A549 (cell line): ENCODE data around the gene SYT10.

Experiments
- CTCF ChIP-seq: fragments of >200 bp; sonication (Bioruptor Twin); formaldehyde crosslinking; IDR thresholded peaks from 3 replicates; pipeline ENCODE4 v1.5.1; 2016
- EP300 ChIP-seq, 2 experiments: fragments of >200 bp; sonication (Bioruptor Twin); formaldehyde crosslinking; IDR thresholded peaks; 2 replicates in 1 of 2; 3 replicates in 1 of 2; pipeline ENCODE4 v1.6.1; 2016 to 2017

- TF ChIP-seq EP300 (IDR thresholded peaks at IDR 0.05) (no peak), CTCF (no peak)
These were observed 48.4 kb upstream of the SYT10 start for GRCh38 chr12:33488036-33488435.
